Measurements from ENCODE around the gene TIGD6.
"Not testable (repeated sequence)": the region's sequence is repeated elsewhere in the genome, so short reads cannot be mapped to it uniquely, and the experiment has no call there.

Gene TIGD6

GRCh38 chr5:150034662-150035061 lies 34.2 kb upstream of the TIGD6 start:
- no peak for DNase-seq (ENCODE audit: low read depth)
- H3K4me3 ChIP-seq (ENCODE audit: low read depth, low read length) = no peak overlapping the region
- TF ChIP-seq CTCF (IDR thresholded peaks at IDR 0.05; ENCODE audit: low read depth, low read length) = no peak
- TF ChIP-seq MAX (IDR thresholded peaks at IDR 0.05; ENCODE audit: low read depth, low read length) = no peak
- no peak for TF ChIP-seq POLR2A (IDR thresholded peaks at IDR 0.05; ENCODE audit: extremely low read depth, insufficient read length)
- no peak for TF ChIP-seq MYC (IDR thresholded peaks at IDR 0.05; ENCODE audit: low read depth, low read length)

GRCh38 chr5:150033334-150033733 lies 32.9 kb upstream of the TIGD6 start:
- no peak overlapping the region for H3K4me3 ChIP-seq (ENCODE audit: low read depth, low read length)
- TF ChIP-seq MAX (IDR thresholded peaks at IDR 0.05; ENCODE audit: low read depth, low read length) (no peak), CTCF (IDR thresholded peaks at IDR 0.05; ENCODE audit: low read depth, low read length) (no peak), MYC (IDR thresholded peaks at IDR 0.05; ENCODE audit: low read depth, low read length) (no peak), POLR2A (IDR thresholded peaks at IDR 0.05; ENCODE audit: extremely low read depth, insufficient read length) (no peak)
- DNase-seq (ENCODE audit: low read depth) = no peak

GRCh38 chr5:150028047-150028446 lies 27.6 kb upstream of the TIGD6 start:
- DNase-seq (ENCODE audit: low read depth); H3K4me3 ChIP-seq (ENCODE audit: low read depth, low read length): not testable (repeated sequence)

GRCh38 chr5:150026682-150027172 lies 26.3 kb upstream of the TIGD6 start:
- TF ChIP-seq CTCF (IDR thresholded peaks at IDR 0.05; ENCODE audit: low read depth, low read length) = no peak
- TF ChIP-seq MYC (IDR thresholded peaks at IDR 0.05; ENCODE audit: low read depth, low read length) = no peak
- no peak for TF ChIP-seq POLR2A (IDR thresholded peaks at IDR 0.05; ENCODE audit: extremely low read depth, insufficient read length)
- no peak for TF ChIP-seq MAX (IDR thresholded peaks at IDR 0.05; ENCODE audit: low read depth, low read length)
- no peak overlapping the region for H3K4me3 ChIP-seq (ENCODE audit: low read depth, low read length)
- no peak for DNase-seq (ENCODE audit: low read depth)

- TF ChIP-seq MAX (IDR thresholded peaks at IDR 0.05; ENCODE audit: low read depth, low read length) (no peak), CTCF (IDR thresholded peaks at IDR 0.05; ENCODE audit: low read depth, low read length) (peak; percentile 10)
- DNase-seq (ENCODE audit: low read depth) = peak; percentile 49
- H3K4me3 ChIP-seq (ENCODE audit: low read depth, low read length) = no peak overlapping the region
These were observed 24.0 kb upstream of the TIGD6 start for GRCh38 chr5:150024346-150024984.

- TF ChIP-seq CTCF (IDR thresholded peaks at IDR 0.05; ENCODE audit: low read depth, low read length) = no peak
- no peak for TF ChIP-seq MAX (IDR thresholded peaks at IDR 0.05; ENCODE audit: low read depth, low read length)
- no peak for TF ChIP-seq POLR2A (IDR thresholded peaks at IDR 0.05; ENCODE audit: extremely low read depth, insufficient read length)
- no peak for TF ChIP-seq MYC (IDR thresholded peaks at IDR 0.05; ENCODE audit: low read depth, low read length)
- DNase-seq (ENCODE audit: low read depth) = no peak
- no peak overlapping the region for H3K4me3 ChIP-seq (ENCODE audit: low read depth, low read length)
These were observed 22.7 kb upstream of the TIGD6 start for GRCh38 chr5:150023136-150023535.
